Measurements from ENCODE around the gene IP6K3.

IP6K3 gene

GRCh38 chr6:33718713-33719112 lies 28.0 kb downstream of the IP6K3 start:
- TF ChIP-seq CTCF (IDR thresholded peaks at IDR 0.05; ENCODE audit: insufficient read depth, low read length, poor library complexity, severe bottlenecking), result no peak
- Histone ChIP-seq H3K36me3 (ENCODE audit: control insufficient read depth, insufficient read depth, low read length) (no peaks in the 10 kb centered on the region), H3K27me3 (replicated peaks; ENCODE audit: control insufficient read depth, insufficient read depth, low read length) (peaks cover 1% of the 10 kb centered on the region), H3K4me3 (replicated peaks; ENCODE audit: low read depth, low read length) (no peak overlapping the region)
- no peak for DNase-seq (ENCODE audit: extremely low read depth, insufficient read length)

- H3K36me3 ChIP-seq (ENCODE audit: control insufficient read depth, insufficient read depth, low read length), result no peaks in the 10 kb centered on the region
- no peak for TF ChIP-seq CTCF (IDR thresholded peaks at IDR 0.05; ENCODE audit: insufficient read depth, low read length, poor library complexity, severe bottlenecking)
- H3K4me3 ChIP-seq (replicated peaks; ENCODE audit: low read depth, low read length), result no peak overlapping the region
- no peak for DNase-seq (ENCODE audit: extremely low read depth, insufficient read length)
- no peaks in the 10 kb centered on the region; the same call in 1 of the 2 replicates for H3K27me3 ChIP-seq (replicated peaks; ENCODE audit: control insufficient read depth, insufficient read depth, low read length)
Observed at GRCh38 chr6:33717934-33718455, 28.7 kb downstream of the IP6K3 start.

- Histone ChIP-seq H3K27me3 (replicated peaks; ENCODE audit: control insufficient read depth, insufficient read depth, low read length) (no peaks in the 10 kb centered on the region; the same call in 1 of the 2 replicates), H3K36me3 (ENCODE audit: control insufficient read depth, insufficient read depth, low read length) (no peaks in the 10 kb centered on the region), H3K4me3 (replicated peaks; ENCODE audit: low read depth, low read length) (no peak overlapping the region)
- DNase-seq (ENCODE audit: extremely low read depth, insufficient read length), result no peak
- no peak for TF ChIP-seq CTCF (IDR thresholded peaks at IDR 0.05; ENCODE audit: insufficient read depth, low read length, poor library complexity, severe bottlenecking)
Observed at GRCh38 chr6:33716890-33717632, 29.6 kb downstream of the IP6K3 start.

- Histone ChIP-seq H3K27me3 (replicated peaks; ENCODE audit: control insufficient read depth, insufficient read depth, low read length) (no peaks in the 10 kb centered on the region; the same call in 1 of the 2 replicates), H3K36me3 (ENCODE audit: control insufficient read depth, insufficient read depth, low read length) (no peaks in the 10 kb centered on the region), H3K4me3 (replicated peaks; ENCODE audit: low read depth, low read length) (no peak overlapping the region)
- TF ChIP-seq CTCF (IDR thresholded peaks at IDR 0.05; ENCODE audit: insufficient read depth, low read length, poor library complexity, severe bottlenecking), result no peak
- DNase-seq (ENCODE audit: extremely low read depth, insufficient read length), result no peak
Observed at GRCh38 chr6:33716379-33716778, 30.3 kb downstream of the IP6K3 start.

- Histone ChIP-seq H3K4me3 (replicated peaks; ENCODE audit: low read depth, low read length) (no peak overlapping the region), H3K27me3 (replicated peaks; ENCODE audit: control insufficient read depth, insufficient read depth, low read length) (no peaks in the 10 kb centered on the region), H3K36me3 (ENCODE audit: control insufficient read depth, insufficient read depth, low read length) (no peaks in the 10 kb centered on the region)
- no peak for TF ChIP-seq CTCF (IDR thresholded peaks at IDR 0.05; ENCODE audit: insufficient read depth, low read length, poor library complexity, severe bottlenecking)
- no peak for DNase-seq (ENCODE audit: extremely low read depth, insufficient read length)
Observed at GRCh38 chr6:33714385-33715040, 32.2 kb downstream of the IP6K3 start.

Measured in GM06990 (cell line).